HEK293T (cell line): ENCODE results near the gene CEBPB.

Experiments used
- BHLHE40 ChIP-seq: fragments of 450-650 bp; IDR thresholded peaks from 2 replicates; pipeline ENCODE4 v1.6.1; 2016; ENCODE audit warnings: mild to moderate bottlenecking, moderate library complexity, borderline replicate concordance
- FOXK2 ChIP-seq: fragments of 450-650 bp; IDR thresholded peaks from 2 replicates; pipeline ENCODE4 v1.6.1; 2016; ENCODE audit warnings: mild to moderate bottlenecking
- FOXM1 ChIP-seq: fragments of 450-650 bp; IDR thresholded peaks from 2 replicates; pipeline ENCODE4 v1.6.1; 2017; ENCODE audit warnings: mild to moderate bottlenecking, borderline replicate concordance
- LEF1 ChIP-seq: fragments of 450-650 bp; IDR thresholded peaks from 2 replicates; pipeline ENCODE4 v1.6.1; 2017; ENCODE audit warnings: mild to moderate bottlenecking, borderline replicate concordance
- NFRKB ChIP-seq: fragments of 450-650 bp; IDR thresholded peaks from 2 replicates; pipeline ENCODE4 v1.6.1; 2016; ENCODE audit warnings: mild to moderate bottlenecking, moderate library complexity
- SP1 ChIP-seq: fragments of 450-650 bp; IDR thresholded peaks from 2 replicates; pipeline ENCODE4 v1.6.1; 2017
- SUZ12 ChIP-seq: fragments of 450-650 bp; IDR thresholded peaks from 2 replicates; pipeline ENCODE4 v1.6.1; 2016; ENCODE audit warnings: mild to moderate bottlenecking
- TF ChIP-seq, protein P1 (sequence below): fragments of 450-650 bp; IDR thresholded peaks from 2 replicates; pipeline ENCODE4 v1.6.1; 2016

DNA sequence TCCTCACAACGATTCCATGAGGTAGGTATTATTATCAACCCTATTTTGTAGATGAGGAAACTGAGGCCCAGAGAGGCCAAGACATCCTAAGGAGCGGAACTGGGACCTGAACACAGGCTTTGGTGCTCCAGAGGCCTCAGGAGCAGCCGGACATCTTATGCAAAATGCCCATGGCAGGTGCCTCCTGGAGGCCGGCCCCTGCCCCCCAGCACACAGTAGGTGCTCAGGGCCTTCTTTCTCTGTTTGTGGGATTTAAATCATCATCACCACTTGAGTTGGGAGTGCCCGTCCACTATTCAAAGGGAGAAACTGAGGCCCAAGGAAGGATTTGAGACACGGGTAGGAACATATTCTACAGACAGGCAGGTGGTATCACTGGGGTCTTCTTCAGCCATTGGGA lies 41.2 kb downstream of the CEBPB start:
- TF ChIP-seq LEF1, result no peak
- TF ChIP-seq BHLHE40, result no peak
- TF ChIP-seq SP1, result no peak
- TF ChIP-seq SUZ12, result no peak
- no peak for TF ChIP-seq FOXM1
- no peak for TF ChIP-seq FOXK2
- TF ChIP-seq, protein P1, sequence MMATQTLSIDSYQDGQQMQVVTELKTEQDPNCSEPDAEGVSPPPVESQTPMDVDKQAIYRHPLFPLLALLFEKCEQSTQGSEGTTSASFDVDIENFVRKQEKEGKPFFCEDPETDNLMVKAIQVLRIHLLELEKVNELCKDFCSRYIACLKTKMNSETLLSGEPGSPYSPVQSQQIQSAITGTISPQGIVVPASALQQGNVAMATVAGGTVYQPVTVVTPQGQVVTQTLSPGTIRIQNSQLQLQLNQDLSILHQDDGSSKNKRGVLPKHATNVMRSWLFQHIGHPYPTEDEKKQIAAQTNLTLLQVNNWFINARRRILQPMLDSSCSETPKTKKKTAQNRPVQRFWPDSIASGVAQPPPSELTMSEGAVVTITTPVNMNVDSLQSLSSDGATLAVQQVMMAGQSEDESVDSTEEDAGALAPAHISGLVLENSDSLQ, result no peak
- no peak for TF ChIP-seq NFRKB
